ENCODE data around the gene TOMM40L.
"Not testable (repeated sequence)": the region's sequence is repeated elsewhere in the genome, so short reads cannot be mapped to it uniquely, and the experiment has no call there.

The TOMM40L gene

DNA sequence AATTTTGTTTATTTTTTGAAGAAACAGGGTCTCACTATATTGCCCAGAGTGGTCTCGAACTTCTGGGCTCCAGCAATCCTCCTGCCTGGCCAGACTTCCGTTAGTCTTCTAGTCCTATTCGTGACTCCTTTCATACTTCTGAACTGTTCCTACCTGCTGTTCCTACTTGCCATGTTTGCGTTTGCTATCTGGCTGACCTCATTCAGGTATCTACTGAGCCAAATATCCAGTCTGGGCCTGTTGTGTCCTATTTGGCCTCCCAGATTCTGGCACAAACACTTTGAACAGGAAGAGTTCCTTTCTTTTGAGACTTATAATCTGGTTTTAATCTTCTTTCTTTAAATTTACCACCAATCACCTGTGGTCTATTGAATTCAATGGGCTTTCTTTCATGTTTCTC lies 19.0 kb downstream of the TOMM40L start:
- H3K27me3 Mint-ChIP-seq (ENCODE audit: low read depth) = peaks cover 28% of the 10 kb centered on the region
- no peaks in the 10 kb centered on the region for H3K36me3 Mint-ChIP-seq (ENCODE audit: low read depth)
- H3K27ac Mint-ChIP-seq = no peak overlapping the region
- H3K9me3 Mint-ChIP-seq = peaks cover 3% of the 10 kb centered on the region
- H3K4me3 Mint-ChIP-seq = no peak overlapping the region
- H3K4me1 Mint-ChIP-seq (ENCODE audit: low read depth) = no peaks in the 10 kb centered on the region

GRCh38 chr1:161250100-161250499 lies 24.2 kb downstream of the TOMM40L start:
- H3K36me3 Mint-ChIP-seq (ENCODE audit: low read depth); H3K27me3 Mint-ChIP-seq (ENCODE audit: low read depth); H3K9me3 Mint-ChIP-seq; H3K27ac Mint-ChIP-seq; H3K4me1 Mint-ChIP-seq (ENCODE audit: low read depth); H3K4me3 Mint-ChIP-seq: not testable (repeated sequence)

- no peaks in the 10 kb centered on the region for H3K4me1 Mint-ChIP-seq (ENCODE audit: low read depth)
- peaks cover 9% of the 10 kb centered on the region for H3K9me3 Mint-ChIP-seq
- no peak overlapping the region for H3K27ac Mint-ChIP-seq
- H3K27me3 Mint-ChIP-seq (ENCODE audit: low read depth) = peaks cover 9% of the 10 kb centered on the region
- peaks cover 4% of the 10 kb centered on the region for H3K36me3 Mint-ChIP-seq (ENCODE audit: low read depth)
- H3K4me3 Mint-ChIP-seq = no peak overlapping the region
Observed at GRCh38 chr1:161250829-161251228, 25.0 kb downstream of the TOMM40L start.

DNA sequence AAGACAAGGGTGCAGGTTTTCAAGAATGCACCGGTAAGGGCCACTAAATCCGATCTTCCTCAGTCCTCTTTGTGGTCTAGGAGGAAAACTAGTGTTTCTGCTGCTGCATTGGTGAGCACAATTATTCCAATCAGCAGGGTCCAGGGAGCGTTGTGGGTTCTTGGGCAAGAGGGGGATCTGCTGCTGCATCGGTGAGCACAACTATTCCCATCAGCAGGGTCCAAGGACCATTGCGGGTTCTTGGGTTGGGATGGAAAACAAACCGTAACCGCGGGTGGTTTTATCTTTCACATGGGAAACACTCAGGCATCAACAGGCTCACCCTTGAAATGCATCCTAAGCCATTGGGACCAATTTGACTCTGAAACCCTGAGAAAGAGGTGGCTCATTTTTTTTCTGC lies 25.7 kb downstream of the TOMM40L start:
- Mint-ChIP-seq H3K27ac (no peak overlapping the region), H3K27me3 (ENCODE audit: low read depth) (peaks cover 13% of the 10 kb centered on the region), H3K4me1 (ENCODE audit: low read depth) (no peaks in the 10 kb centered on the region), H3K4me3 (no peak overlapping the region), H3K9me3 (peaks cover 17% of the 10 kb centered on the region), H3K36me3 (ENCODE audit: low read depth) (peaks cover 4% of the 10 kb centered on the region)

DNA sequence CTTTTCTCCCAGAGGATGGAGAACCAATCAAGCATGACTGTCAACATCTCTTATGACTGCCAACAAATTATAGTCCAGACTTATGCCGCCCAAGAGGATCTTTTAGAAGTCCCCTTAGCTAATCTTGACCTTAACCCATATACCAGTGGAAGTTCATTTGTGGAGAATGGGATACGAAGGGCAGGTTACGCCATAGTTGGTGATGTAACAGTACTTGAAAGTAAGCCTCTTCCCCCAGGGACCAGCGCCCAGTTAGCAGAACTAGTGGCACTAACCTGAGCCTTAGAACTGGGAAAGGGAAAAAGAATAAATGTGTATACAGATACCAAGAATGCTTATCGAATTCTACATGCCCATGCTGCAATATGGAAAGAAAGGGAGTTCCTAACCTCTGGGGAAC lies 29.4 kb downstream of the TOMM40L start:
- not testable (repeated sequence) for H3K4me1 Mint-ChIP-seq (ENCODE audit: low read depth); H3K27ac Mint-ChIP-seq; H3K4me3 Mint-ChIP-seq; H3K36me3 Mint-ChIP-seq (ENCODE audit: low read depth)
- peaks cover 31% of the 10 kb centered on the region for H3K9me3 Mint-ChIP-seq
- H3K27me3 Mint-ChIP-seq (ENCODE audit: low read depth) = peaks cover 43% of the 10 kb centered on the region

GRCh38 chr1:161255955-161256520 lies 30.2 kb downstream of the TOMM40L start:
- not testable (repeated sequence) for H3K36me3 Mint-ChIP-seq (ENCODE audit: low read depth); H3K4me1 Mint-ChIP-seq (ENCODE audit: low read depth); H3K4me3 Mint-ChIP-seq; H3K27ac Mint-ChIP-seq
- H3K27me3 Mint-ChIP-seq (ENCODE audit: low read depth) = peaks cover 49% of the 10 kb centered on the region
- H3K9me3 Mint-ChIP-seq = peaks cover 31% of the 10 kb centered on the region

GRCh38 chr1:161257109-161257508 lies 31.2 kb downstream of the TOMM40L start:
- H3K4me1 Mint-ChIP-seq (ENCODE audit: low read depth); H3K27ac Mint-ChIP-seq; H3K36me3 Mint-ChIP-seq (ENCODE audit: low read depth); H3K4me3 Mint-ChIP-seq: not testable (repeated sequence)
- Mint-ChIP-seq H3K27me3 (ENCODE audit: low read depth) (peaks cover 59% of the 10 kb centered on the region), H3K9me3 (peaks cover 31% of the 10 kb centered on the region)

GRCh38 chr1:161258439-161259344 lies 32.8 kb downstream of the TOMM40L start, which contains the start of gene PCP4L1:
Gene PCP4L1 (plus strand): TSS chr1:161258745. CDS start chr1:161258975, 230 bp downstream.
- Mint-ChIP-seq H3K9me3 (peaks cover 31% of the 10 kb centered on the region), H3K27me3 (ENCODE audit: low read depth) (peaks cover 64% of the 10 kb centered on the region), H3K4me1 (ENCODE audit: low read depth) (peaks cover 7% of the 10 kb centered on the region), H3K27ac (no peak within 1 kb of the TSS), H3K36me3 (ENCODE audit: low read depth) (peaks cover 7% of the 10 kb centered on the region), H3K4me3 (peak within 1 kb of the TSS; percentile 79)

DNA sequence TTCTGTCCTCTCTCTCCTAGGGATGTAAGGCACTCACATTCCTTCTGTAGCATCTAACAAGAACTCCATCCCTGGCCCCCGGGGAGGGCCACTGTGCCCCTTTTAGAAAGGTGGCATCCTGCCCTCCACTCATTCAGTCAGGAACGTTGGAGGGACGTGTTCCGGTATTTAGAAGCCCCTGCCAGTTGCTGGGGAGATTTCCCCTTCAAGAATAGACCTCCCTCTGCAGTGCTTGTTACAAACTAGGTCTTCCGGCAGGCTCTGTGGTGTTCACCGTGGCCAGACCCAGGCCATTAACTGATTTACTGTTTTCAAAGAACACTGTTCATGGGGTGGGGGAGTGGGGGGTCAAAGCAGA lies 33.5 kb downstream of the TOMM40L start:
- H3K27ac Mint-ChIP-seq = no peak overlapping the region

GRCh38 chr1:161259765-161260164 lies 33.9 kb downstream of the TOMM40L start:
- no peak overlapping the region for H3K27ac Mint-ChIP-seq
- H3K9me3 Mint-ChIP-seq = peaks cover 31% of the 10 kb centered on the region
- peaks cover 64% of the 10 kb centered on the region for H3K27me3 Mint-ChIP-seq (ENCODE audit: low read depth)
- H3K36me3 Mint-ChIP-seq (ENCODE audit: low read depth) = peaks cover 7% of the 10 kb centered on the region
- peaks cover 7% of the 10 kb centered on the region for H3K4me1 Mint-ChIP-seq (ENCODE audit: low read depth)
- H3K4me3 Mint-ChIP-seq = no peak overlapping the region

More for the DNA sequence above, 33.5 kb downstream of the TOMM40L start:
- Mint-ChIP-seq H3K4me1 (ENCODE audit: low read depth) (peaks cover 7% of the 10 kb centered on the region), H3K9me3 (peaks cover 31% of the 10 kb centered on the region), H3K36me3 (ENCODE audit: low read depth) (peaks cover 7% of the 10 kb centered on the region), H3K4me3 (peak overlapping the region; percentile 41), H3K27me3 (ENCODE audit: low read depth) (peaks cover 64% of the 10 kb centered on the region)

DNA sequence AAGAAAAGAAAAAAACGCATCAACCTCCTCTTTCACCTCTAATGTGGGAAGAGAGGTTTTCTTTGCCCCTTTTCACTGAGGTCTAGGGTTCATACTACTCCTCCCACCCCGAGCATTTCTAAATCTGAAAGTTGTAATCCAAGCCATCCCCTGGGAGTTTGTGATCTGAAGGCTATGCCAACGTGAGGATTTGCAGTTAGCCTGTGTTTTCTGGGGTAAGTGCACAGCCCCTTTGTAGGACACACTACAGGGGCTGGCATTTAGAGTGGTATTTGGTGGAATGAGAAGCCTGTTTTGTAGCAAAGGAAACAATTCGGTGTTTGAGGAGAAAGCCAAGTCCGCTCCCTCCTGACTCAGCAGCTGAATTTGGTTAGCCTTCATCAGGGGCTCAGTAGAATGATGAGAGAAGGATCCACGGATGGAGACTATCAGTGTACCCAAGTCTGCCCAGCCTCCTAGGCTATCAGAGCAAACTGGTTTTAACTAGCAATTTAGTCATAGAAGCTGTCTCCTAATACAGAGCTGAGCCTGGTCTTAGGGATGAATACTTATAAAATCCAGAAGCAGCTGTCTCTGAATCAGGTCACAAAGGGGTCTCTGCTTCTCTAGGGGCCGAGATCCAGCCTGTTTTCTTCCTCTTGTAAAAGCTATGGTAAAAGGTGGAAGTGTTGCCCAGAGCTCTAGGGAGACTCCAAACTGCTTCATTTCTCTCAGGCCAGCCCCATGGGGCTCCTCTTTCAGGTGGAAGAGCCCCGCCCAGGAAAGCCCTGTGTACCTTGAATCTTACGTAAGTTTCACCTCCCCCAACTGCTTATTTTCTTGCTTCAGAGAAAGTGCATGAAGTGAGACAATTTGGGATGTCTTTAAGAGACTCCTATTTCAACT lies 34.8 kb downstream of the TOMM40L start:
- no peak overlapping the region for H3K27ac Mint-ChIP-seq
- peaks cover 7% of the 10 kb centered on the region for H3K4me1 Mint-ChIP-seq (ENCODE audit: low read depth)
- H3K9me3 Mint-ChIP-seq = peaks cover 28% of the 10 kb centered on the region
- peaks cover 61% of the 10 kb centered on the region for H3K27me3 Mint-ChIP-seq (ENCODE audit: low read depth)
- no peak overlapping the region for H3K4me3 Mint-ChIP-seq
- peaks cover 5% of the 10 kb centered on the region for H3K36me3 Mint-ChIP-seq (ENCODE audit: low read depth)

- H3K27ac Mint-ChIP-seq = no peak overlapping the region
- no peak overlapping the region for H3K4me3 Mint-ChIP-seq
- H3K27me3 Mint-ChIP-seq (ENCODE audit: low read depth) = peaks cover 54% of the 10 kb centered on the region
- H3K9me3 Mint-ChIP-seq = peaks cover 19% of the 10 kb centered on the region
- H3K4me1 Mint-ChIP-seq (ENCODE audit: low read depth) = peaks cover 7% of the 10 kb centered on the region
- peaks cover 4% of the 10 kb centered on the region for H3K36me3 Mint-ChIP-seq (ENCODE audit: low read depth)
Observed at GRCh38 chr1:161261261-161262235, 35.7 kb downstream of the TOMM40L start.

DNA sequence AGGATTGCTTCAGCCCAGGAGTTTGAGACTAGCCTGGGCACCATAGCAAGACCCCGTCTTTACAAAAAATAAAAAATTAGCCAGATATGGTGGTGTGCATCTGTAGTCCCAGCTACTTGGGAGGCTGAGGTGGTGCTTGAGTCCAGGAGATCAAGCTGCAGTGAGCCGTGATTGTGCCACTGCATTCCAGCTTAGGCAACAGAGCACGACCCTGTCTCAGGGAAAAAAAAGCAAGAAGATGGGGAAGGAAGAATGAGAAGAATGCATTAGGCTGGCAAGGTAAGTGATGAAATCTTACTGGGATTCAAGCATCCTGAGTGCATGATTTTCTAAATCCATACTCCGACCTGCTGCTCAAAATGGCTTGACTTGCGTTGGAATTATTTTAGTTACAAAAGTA lies 39.4 kb downstream of the TOMM40L start:
- H3K4me1 Mint-ChIP-seq (ENCODE audit: low read depth) = no peaks in the 10 kb centered on the region
- H3K27me3 Mint-ChIP-seq (ENCODE audit: low read depth) = peaks cover 22% of the 10 kb centered on the region
- no peak overlapping the region for H3K27ac Mint-ChIP-seq
- no peak overlapping the region for H3K4me3 Mint-ChIP-seq
- no peaks in the 10 kb centered on the region for H3K36me3 Mint-ChIP-seq (ENCODE audit: low read depth)
- no peaks in the 10 kb centered on the region for H3K9me3 Mint-ChIP-seq

DNA sequence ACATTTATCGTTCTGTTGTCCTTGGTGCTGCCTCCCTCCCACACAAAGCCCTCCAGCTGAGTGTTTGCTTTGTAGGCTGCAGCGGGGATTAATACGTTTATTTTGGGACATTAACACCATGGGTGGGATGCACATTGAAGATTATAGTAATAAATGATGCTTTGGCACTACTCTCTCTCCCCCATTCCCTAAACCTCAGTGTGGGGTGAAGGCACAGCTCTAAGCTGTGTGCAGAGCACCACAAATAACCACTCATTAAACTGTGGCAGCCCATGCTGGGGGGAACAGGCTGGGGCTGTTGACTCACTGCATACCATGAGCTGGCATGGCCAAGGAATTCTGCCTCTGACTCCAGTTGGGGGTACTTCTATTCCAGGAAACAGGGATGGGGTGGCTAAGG lies 40.3 kb downstream of the TOMM40L start:
- no peaks in the 10 kb centered on the region for H3K9me3 Mint-ChIP-seq
- H3K27me3 Mint-ChIP-seq (ENCODE audit: low read depth) = peaks cover 14% of the 10 kb centered on the region
- no peak overlapping the region for H3K27ac Mint-ChIP-seq
- H3K4me3 Mint-ChIP-seq = no peak overlapping the region
- no peaks in the 10 kb centered on the region for H3K36me3 Mint-ChIP-seq (ENCODE audit: low read depth)
- H3K4me1 Mint-ChIP-seq (ENCODE audit: low read depth) = no peaks in the 10 kb centered on the region

Data from T-helper 1 cell treated with Interleukin-12 subunit alpha and Interleukin-12 subunit beta and Interleukin-4 antibody, amounts not matched to agents 30 μg/mL and 1 μg/mL, for 36 hours (primary cell).